NCI-H128 (cell line): ENCODE results near the gene FAM120B.
"Not testable (repeated sequence)": the region's sequence is repeated elsewhere in the genome, so short reads cannot be mapped to it uniquely, and the experiment has no call there.

ENCODE experiments used
- DNase-seq: peaks from one replicate; lab custom pipeline; 2025; ENCODE audit not compliant: unreplicated experiment; lab: John Stamatoyannopoulos, UW

The FAM120B gene

GRCh38 chr6:170297576-170298330 is 8.8 kb upstream of the FAM120B start:
- no peak for DNase-seq

- no peak for DNase-seq
These were observed 7.9 kb upstream of the FAM120B start for GRCh38 chr6:170298688-170299087.

- DNase-seq: no peak
These were observed 5.4 kb upstream of the FAM120B start for GRCh38 chr6:170301184-170301583.

- no peak for DNase-seq
These were observed 694 bp upstream of the FAM120B start for GRCh38 chr6:170305805-170306323.

- DNase-seq: no peak
These were observed 555 bp downstream of the FAM120B start for GRCh38 chr6:170307080-170307545.

GRCh38 chr6:170308761-170309160 is 2.2 kb downstream of the FAM120B start:
- DNase-seq: no peak

- DNase-seq: no peak
These were observed 5.1 kb downstream of the FAM120B start for GRCh38 chr6:170311696-170312095.

- DNase-seq: no peak
These were observed 6.3 kb downstream of the FAM120B start for GRCh38 chr6:170312876-170313275.

GRCh38 chr6:170313716-170314295 is 7.2 kb downstream of the FAM120B start:
- no peak for DNase-seq

- no peak for DNase-seq
These were observed 8.4 kb downstream of the FAM120B start for GRCh38 chr6:170314983-170315382.

GRCh38 chr6:170316071-170316470 is 9.5 kb downstream of the FAM120B start:
- no peak for DNase-seq

GRCh38 chr6:170317076-170317475 is 10.5 kb downstream of the FAM120B start:
- no peak for DNase-seq

GRCh38 chr6:170317718-170318117 is 11.2 kb downstream of the FAM120B start:
- no peak for DNase-seq

GRCh38 chr6:170329321-170329720 is 22.8 kb downstream of the FAM120B start:
- no peak for DNase-seq

GRCh38 chr6:170335199-170335598 is 28.6 kb downstream of the FAM120B start:
- DNase-seq: not testable (repeated sequence)

GRCh38 chr6:170344631-170345576 is 38.3 kb downstream of the FAM120B start:
- DNase-seq: no peak

GRCh38 chr6:170345662-170346061 is 39.1 kb downstream of the FAM120B start:
- no peak for DNase-seq

GRCh38 chr6:170346649-170347048 is 40.1 kb downstream of the FAM120B start:
- no peak for DNase-seq

- DNase-seq: no peak
These were observed 40.5 kb downstream of the FAM120B start for GRCh38 chr6:170347091-170347490.

GRCh38 chr6:170347975-170348374 is 41.4 kb downstream of the FAM120B start:
- no peak for DNase-seq

- not testable (repeated sequence) for DNase-seq
These were observed 44.9 kb downstream of the FAM120B start for GRCh38 chr6:170351456-170351855.
